ENCODE measurements around the gene CCL26. TPM values are rescaled to one million over a fixed set of nuclear protein-coding genes. Genes with fewer than 3 reads are reported as not detected.
A peak's percentile ranks its signal among the peaks of the same experiment; 100 is the strongest.

Gene CCL26
- total and polyA plus RNA-seq, 2 of the 13 experiments (the other 11 are each of a cell fraction or from before 2014, with no cell fraction given) = 0.16 TPM; not detected in 1

GRCh38 chr7:75727881-75728593 lies 44.0 kb downstream of the CCL26 start (continued):
- TF ChIP-seq MBD4 (IDR thresholded peaks at IDR 0.05; ENCODE audit: borderline replicate concordance, low read length) (no peak), SOX5 (CRISPR knock-in tag; IDR thresholded peaks at IDR 0.05; ENCODE audit: borderline replicate concordance) (peak; percentile 60; the same call in 1 of the 2 replicates), BORCS8-MEF2B (CRISPR knock-in tag; IDR thresholded peaks at IDR 0.05) (no peak), ZNF10 (CRISPR knock-in tag; IDR thresholded peaks at IDR 0.05; ENCODE audit: borderline replicate concordance, low read depth) (no peak), ZNF30 (CRISPR knock-in tag; IDR thresholded peaks at IDR 0.05) (no peak), ARNTL (CRISPR knock-in tag; IDR thresholded peaks at IDR 0.05) (no peak), ADNP (CRISPR knock-in tag; IDR thresholded peaks at IDR 0.05) (no peak), RBAK (CRISPR knock-in tag; IDR thresholded peaks at IDR 0.05) (no peak), HOXA5 (CRISPR knock-in tag; IDR thresholded peaks at IDR 0.05) (no peak), EEA1 (CRISPR knock-in tag; IDR thresholded peaks at IDR 0.05; ENCODE audit: borderline replicate concordance) (no peak), EZH2 (conservative IDR thresholded peaks at IDR 0.05; ENCODE audit: low read depth, low read length) (no peak), ZNF44 (CRISPR knock-in tag; IDR thresholded peaks at IDR 0.05) (no peak), SP5 (CRISPR knock-in tag; IDR thresholded peaks at IDR 0.05; ENCODE audit: borderline replicate concordance, low read depth) (0 out of 2 replicates have a peak, but pooled peaks have one; percentile 15), ZNF549 (CRISPR knock-in tag; IDR thresholded peaks at IDR 0.05) (no peak), LRRFIP1 (CRISPR knock-in tag; conservative IDR thresholded peaks at IDR 0.05) (no peak), NCOR1 (IDR thresholded peaks at IDR 0.05; ENCODE audit: borderline replicate concordance, low read length) (no peak), NFIC (IDR thresholded peaks at IDR 0.05; ENCODE audit: low read length) (no peak), MEF2D (CRISPR knock-in tag; IDR thresholded peaks at IDR 0.05) (no peak; the same call in 1 of the 2 replicates), JARID2 (CRISPR knock-in tag; IDR thresholded peaks at IDR 0.05; ENCODE audit: insufficient replicate concordance) (no peak), ZNF350 (CRISPR knock-in tag; IDR thresholded peaks at IDR 0.05; ENCODE audit: borderline replicate concordance, low read depth) (no peak), ZNF891 (CRISPR knock-in tag; IDR thresholded peaks at IDR 0.05) (no peak), KLF13 (CRISPR knock-in tag; IDR thresholded peaks at IDR 0.05) (no peak), KLF9 (CRISPR knock-in tag; IDR thresholded peaks at IDR 0.05; ENCODE audit: low read depth) (no peak)
- TF ChIP-seq, protein P1, sequence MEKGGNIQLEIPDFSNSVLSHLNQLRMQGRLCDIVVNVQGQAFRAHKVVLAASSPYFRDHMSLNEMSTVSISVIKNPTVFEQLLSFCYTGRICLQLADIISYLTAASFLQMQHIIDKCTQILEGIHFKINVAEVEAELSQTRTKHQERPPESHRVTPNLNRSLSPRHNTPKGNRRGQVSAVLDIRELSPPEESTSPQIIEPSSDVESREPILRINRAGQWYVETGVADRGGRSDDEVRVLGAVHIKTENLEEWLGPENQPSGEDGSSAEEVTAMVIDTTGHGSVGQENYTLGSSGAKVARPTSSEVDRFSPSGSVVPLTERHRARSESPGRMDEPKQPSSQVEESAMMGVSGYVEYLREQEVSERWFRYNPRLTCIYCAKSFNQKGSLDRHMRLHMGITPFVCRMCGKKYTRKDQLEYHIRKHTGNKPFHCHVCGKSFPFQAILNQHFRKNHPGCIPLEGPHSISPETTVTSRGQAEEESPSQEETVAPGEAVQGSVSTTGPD (CRISPR knock-in tag; IDR thresholded peaks at IDR 0.05) = no peak
- TF ChIP-seq, protein P2, sequence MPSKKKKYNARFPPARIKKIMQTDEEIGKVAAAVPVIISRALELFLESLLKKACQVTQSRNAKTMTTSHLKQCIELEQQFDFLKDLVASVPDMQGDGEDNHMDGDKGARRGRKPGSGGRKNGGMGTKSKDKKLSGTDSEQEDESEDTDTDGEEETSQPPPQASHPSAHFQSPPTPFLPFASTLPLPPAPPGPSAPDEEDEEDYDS (CRISPR knock-in tag; IDR thresholded peaks at IDR 0.05) = peak; percentile 55; the same call in 1 of the 2 replicates
- TF ChIP-seq, protein P3, sequence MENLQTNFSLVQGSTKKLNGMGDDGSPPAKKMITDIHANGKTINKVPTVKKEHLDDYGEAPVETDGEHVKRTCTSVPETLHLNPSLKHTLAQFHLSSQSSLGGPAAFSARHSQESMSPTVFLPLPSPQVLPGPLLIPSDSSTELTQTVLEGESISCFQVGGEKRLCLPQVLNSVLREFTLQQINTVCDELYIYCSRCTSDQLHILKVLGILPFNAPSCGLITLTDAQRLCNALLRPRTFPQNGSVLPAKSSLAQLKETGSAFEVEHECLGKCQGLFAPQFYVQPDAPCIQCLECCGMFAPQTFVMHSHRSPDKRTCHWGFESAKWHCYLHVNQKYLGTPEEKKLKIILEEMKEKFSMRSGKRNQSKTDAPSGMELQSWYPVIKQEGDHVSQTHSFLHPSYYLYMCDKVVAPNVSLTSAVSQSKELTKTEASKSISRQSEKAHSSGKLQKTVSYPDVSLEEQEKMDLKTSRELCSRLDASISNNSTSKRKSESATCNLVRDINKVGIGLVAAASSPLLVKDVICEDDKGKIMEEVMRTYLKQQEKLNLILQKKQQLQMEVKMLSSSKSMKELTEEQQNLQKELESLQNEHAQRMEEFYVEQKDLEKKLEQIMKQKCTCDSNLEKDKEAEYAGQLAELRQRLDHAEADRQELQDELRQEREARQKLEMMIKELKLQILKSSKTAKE (CRISPR knock-in tag; IDR thresholded peaks at IDR 0.05; ENCODE audit: borderline replicate concordance) = peak; percentile 55; the same call in 1 of the 2 replicates

All from HepG2 (cell line).